NB4 (cell line): ENCODE data around the gene GATA3.

Experiments
- DNase-seq: peaks from one replicate; pipeline ENCODE4 v3.0.0; 2010; ENCODE audit warnings: low read depth
- H3K4me3 ChIP-seq: one replicate; pipeline ENCODE4 v1.5.1; 2011; ENCODE audit warnings: mild to moderate bottlenecking, low read depth, low read length, moderate library complexity
- CTCF ChIP-seq: IDR thresholded peaks from one replicate; pipeline ENCODE4 v1.5.1; 2012; ENCODE audit warnings: low read depth, low read length
- MAX ChIP-seq: IDR thresholded peaks from 2 replicates; pipeline ENCODE4 v1.6.1; 2011; ENCODE audit warnings: low read depth, low read length
- MYC ChIP-seq: IDR thresholded peaks from 2 replicates; pipeline ENCODE4 v1.6.1; 2011; ENCODE audit warnings: low read depth, low read length
- POLR2A ChIP-seq: IDR thresholded peaks from 2 replicates; pipeline ENCODE4 v1.6.1; 2011; ENCODE audit warnings: mild to moderate bottlenecking; ENCODE audit not compliant: insufficient read length; ENCODE audit errors: extremely low read depth

Gene GATA3

GRCh38 chr10:8054494-8055407 lies at the start of gene GATA3:
Gene GATA3 (plus strand): TSS chr10:8054688. CDS start chr10:8055656, 968 bp downstream.
- no peak for DNase-seq
- TF ChIP-seq CTCF (no peak), MAX (no peak), MYC (no peak), POLR2A (no peak)
- no peak within 1 kb of the TSS for H3K4me3 ChIP-seq

GRCh38 chr10:8006274-8006999 lies 48.1 kb upstream of the GATA3 start:
- H3K4me3 ChIP-seq = no peak overlapping the region
- no peak for TF ChIP-seq MAX
- TF ChIP-seq MYC = no peak
- no peak for TF ChIP-seq CTCF
- TF ChIP-seq POLR2A = no peak
- DNase-seq = no peak

GRCh38 chr10:8009031-8009430 lies 45.5 kb upstream of the GATA3 start:
- TF ChIP-seq MYC (no peak), CTCF (no peak), POLR2A (no peak), MAX (no peak)
- H3K4me3 ChIP-seq = no peak overlapping the region
- DNase-seq = no peak

- no peak for TF ChIP-seq POLR2A
- no peak for TF ChIP-seq MYC
- no peak for TF ChIP-seq MAX
- H3K4me3 ChIP-seq = no peak overlapping the region
- no peak for DNase-seq
These were observed 41.5 kb upstream of the GATA3 start for GRCh38 chr10:8013006-8013405.

- TF ChIP-seq POLR2A = no peak
- TF ChIP-seq CTCF = no peak
- TF ChIP-seq MYC = no peak
- TF ChIP-seq MAX = no peak
- H3K4me3 ChIP-seq = no peak overlapping the region
- DNase-seq = no peak
These were observed 40.9 kb upstream of the GATA3 start for GRCh38 chr10:8013619-8014018.
